ENCODE measurements around the gene PCDHGA1. TPM values are rescaled to one million over a fixed set of nuclear protein-coding genes. Genes with fewer than 3 reads are reported as not detected.

The PCDHGA1 gene
- total and polyA plus RNA-seq, 9 of the 15 experiments (the other 6 are each of a cell fraction or from before 2014, with no cell fraction given): 0.05 to 0.26 (median 0.18) TPM; not detected in 2

DNA sequence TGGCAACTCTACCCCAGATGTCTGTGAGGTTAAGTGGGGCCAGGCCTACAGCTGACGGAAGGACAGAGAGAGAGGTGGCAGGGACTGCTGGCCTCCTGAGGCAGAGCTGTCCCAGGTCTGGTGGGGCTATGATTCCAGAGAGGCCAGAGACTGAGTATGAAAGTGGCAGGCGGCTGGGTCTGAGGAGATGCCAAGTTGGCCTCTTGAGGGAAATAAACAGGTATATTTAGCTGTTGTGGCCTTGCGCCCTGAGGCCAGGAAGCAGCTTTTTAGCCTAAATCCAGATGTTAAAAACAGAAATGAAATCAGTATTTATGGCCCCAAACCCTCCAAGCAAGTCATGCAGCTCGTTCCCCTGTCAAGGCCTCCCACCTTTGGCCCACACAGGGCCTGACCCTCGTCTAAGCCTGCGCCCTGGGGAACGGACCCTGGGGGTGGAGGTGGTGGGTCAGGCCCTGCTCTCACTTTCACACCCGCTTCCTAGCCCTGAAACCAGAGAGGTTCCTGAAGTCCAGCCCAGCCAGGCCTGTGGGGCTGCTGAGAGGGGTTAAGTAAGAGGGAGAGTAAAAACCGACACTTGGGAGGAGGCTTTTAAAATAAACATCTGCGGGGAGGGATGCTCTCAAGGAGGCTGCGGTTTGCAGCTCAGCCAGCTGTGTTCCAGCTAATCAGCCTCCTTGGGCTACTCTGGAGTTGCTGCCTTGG lies 177.2 kb downstream of the PCDHGA1 start:
- H3K4me1 ChIP-seq (replicated peaks in 1 of 2; ENCODE audit: control insufficient read depth in 2 of 2, insufficient read depth in 2 of 2, low read length in 2 of 2): peaks cover 5 to 8% of the 10 kb centered on the region in 2 experiments; a peak in 3 of 5 replicates

More for the DNA sequence above, 177.2 kb downstream of the PCDHGA1 start:
- Histone ChIP-seq H2AFZ (ENCODE audit: low read depth, low read length) (no peak overlapping the region), H3K4me2 (ENCODE audit: insufficient read depth, low read length) (no peak overlapping the region), H3K9me3 (replicated peaks; ENCODE audit: control insufficient read depth, insufficient read depth, low read depth, low read length) (no peaks in the 10 kb centered on the region), H3K9me1 (ENCODE audit: control insufficient read depth, insufficient read depth, low read length) (peaks cover 6% of the 10 kb centered on the region), H3K4me3 (no peak overlapping the region), H3K27ac (ENCODE audit: extremely low read depth, low read depth, low read length) (no peak overlapping the region), H3K36me3 (ENCODE audit: control insufficient read depth, insufficient read depth, low read length) (no peaks in the 10 kb centered on the region), H3K79me2 (ENCODE audit: control insufficient read depth, insufficient read depth, low read length) (no peaks in the 10 kb centered on the region), H4K20me1 (replicated peaks; ENCODE audit: control insufficient read depth, insufficient read depth, low read length) (no peaks in the 10 kb centered on the region), H3K9ac (ENCODE audit: insufficient read depth in 1 of 2, low read depth in 2 of 2, low read length in 2 of 2) (no peak overlapping the region), H3K27me3 (ENCODE audit: control insufficient read depth in 2 of 2, insufficient read depth in 2 of 2, low read length in 2 of 2) (peaks cover 6 to 26% of the 10 kb centered on the region in 2 experiments; a peak in 4 of 5 replicates)
- no TSS peak for BruUV-seq (replicated peaks)
- WGBS (ENCODE audit: insufficient coverage, low coverage, missing lambda C conversion rate): 13% methylated on average over 11 of the region's 11 CpGs
- FAIRE-seq (peak; percentile 6), DNase-seq (ENCODE audit: extremely low read depth in 1 of 4, low spot score in 3 of 4) (no peak), ATAC-seq (no peak)
- intact Hi-C loops (cut with micrococcal nuclease): no loop called here
- in situ Hi-C loops (cut with MboI): no loop called here
- TF ChIP-seq, protein P1, sequence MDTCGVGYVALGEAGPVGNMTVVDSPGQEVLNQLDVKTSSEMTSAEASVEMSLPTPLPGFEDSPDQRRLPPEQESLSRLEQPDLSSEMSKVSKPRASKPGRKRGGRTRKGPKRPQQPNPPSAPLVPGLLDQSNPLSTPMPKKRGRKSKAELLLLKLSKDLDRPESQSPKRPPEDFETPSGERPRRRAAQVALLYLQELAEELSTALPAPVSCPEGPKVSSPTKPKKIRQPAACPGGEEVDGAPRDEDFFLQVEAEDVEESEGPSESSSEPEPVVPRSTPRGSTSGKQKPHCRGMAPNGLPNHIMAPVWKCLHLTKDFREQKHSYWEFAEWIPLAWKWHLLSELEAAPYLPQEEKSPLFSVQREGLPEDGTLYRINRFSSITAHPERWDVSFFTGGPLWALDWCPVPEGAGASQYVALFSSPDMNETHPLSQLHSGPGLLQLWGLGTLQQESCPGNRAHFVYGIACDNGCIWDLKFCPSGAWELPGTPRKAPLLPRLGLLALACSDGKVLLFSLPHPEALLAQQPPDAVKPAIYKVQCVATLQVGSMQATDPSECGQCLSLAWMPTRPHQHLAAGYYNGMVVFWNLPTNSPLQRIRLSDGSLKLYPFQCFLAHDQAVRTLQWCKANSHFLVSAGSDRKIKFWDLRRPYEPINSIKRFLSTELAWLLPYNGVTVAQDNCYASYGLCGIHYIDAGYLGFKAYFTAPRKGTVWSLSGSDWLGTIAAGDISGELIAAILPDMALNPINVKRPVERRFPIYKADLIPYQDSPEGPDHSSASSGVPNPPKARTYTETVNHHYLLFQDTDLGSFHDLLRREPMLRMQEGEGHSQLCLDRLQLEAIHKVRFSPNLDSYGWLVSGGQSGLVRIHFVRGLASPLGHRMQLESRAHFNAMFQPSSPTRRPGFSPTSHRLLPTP (IDR thresholded peaks at IDR 0.05; ENCODE audit: borderline replicate concordance, extremely low read depth, insufficient read length): no peak
- TF ChIP-seq TFAP4 (CRISPR knock-in tag; IDR thresholded peaks at IDR 0.05; ENCODE audit: borderline replicate concordance) (peak; percentile 16; the same call in 1 of the 2 replicates), MAZ (CRISPR knock-in tag; conservative IDR thresholded peaks at IDR 0.05 in 1 of 2, IDR thresholded peaks at IDR 0.05 in 1 of 2) (no peak), BCL6 (CRISPR knock-in tag; IDR thresholded peaks at IDR 0.05) (no peak), ZEB2 (IDR thresholded peaks at IDR 0.05) (no peak)
- TF ChIP-seq, protein P2, sequence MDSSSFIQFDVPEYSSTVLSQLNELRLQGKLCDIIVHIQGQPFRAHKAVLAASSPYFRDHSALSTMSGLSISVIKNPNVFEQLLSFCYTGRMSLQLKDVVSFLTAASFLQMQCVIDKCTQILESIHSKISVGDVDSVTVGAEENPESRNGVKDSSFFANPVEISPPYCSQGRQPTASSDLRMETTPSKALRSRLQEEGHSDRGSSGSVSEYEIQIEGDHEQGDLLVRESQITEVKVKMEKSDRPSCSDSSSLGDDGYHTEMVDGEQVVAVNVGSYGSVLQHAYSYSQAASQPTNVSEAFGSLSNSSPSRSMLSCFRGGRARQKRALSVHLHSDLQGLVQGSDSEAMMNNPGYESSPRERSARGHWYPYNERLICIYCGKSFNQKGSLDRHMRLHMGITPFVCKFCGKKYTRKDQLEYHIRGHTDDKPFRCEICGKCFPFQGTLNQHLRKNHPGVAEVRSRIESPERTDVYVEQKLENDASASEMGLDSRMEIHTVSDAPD (CRISPR knock-in tag; IDR thresholded peaks at IDR 0.05): no peak
- CTCF ChIA-PET (ENCODE audit: low intra/inter-chr PET ratio): interaction anchor here (0.5 kb wide), 1 partner anchor 10 kb away, joined by 4 read pairs; no protein-coding TSS in a partner anchor
- POLR2A ChIA-PET: interaction anchor here (0.6 to 1.4 kb wide), 7 partner anchors 12 to 251 kb away, joined by 3 to 5 read pairs (median 3); no protein-coding TSS in a partner anchor

All from K562 (cell line).